PC-3 (cell line): ENCODE measurements around the gene LYZ. TPM values are rescaled to one million over a fixed set of nuclear protein-coding genes. Genes with fewer than 3 reads are reported as not detected.

ENCODE experiments used
- ATAC-seq: fragments of 200-7000 bp; cut with Tn5 transposase; 2 replicates; pipeline ENCODE4 v1.9.1; 2020; ENCODE audit warnings: mild to moderate bottlenecking, moderate library complexity
- Bru-seq: library from RNA; stranded (reverse); fragments of 400-500 nt; gene quantifications from one replicate; lab custom pipeline; 2021; lab: Mats Ljungman, UMichigan
- BruChase-seq, 2 experiments: library from RNA; stranded (reverse); fragments of 400-500 nt; gene quantifications; one replicate each; lab custom pipeline; 2021; lab: Mats Ljungman, UMichigan
- BruUV-seq: library from RNA; stranded (reverse); fragments of 400-500 nt; replicated peaks from 2 replicates; lab custom pipeline; 2021; lab: Mats Ljungman, UMichigan
- CTCF ChIA-PET: fragments of 300-600 bp; sonication (Branson Sonifier 250); formaldehyde crosslinking; loops from one replicate; lab custom pipeline; 2022; ENCODE audit warnings: antibody characterized with exemption; lab: Charles Lee
- POLR2A ChIA-PET: fragments of 300-600 bp; sonication (Branson Sonifier 250); formaldehyde crosslinking; loops from one replicate; lab custom pipeline; 2022; ENCODE audit warnings: antibody characterized with exemption; ENCODE audit not compliant: unreplicated experiment; lab: Charles Lee
- DNase-seq: peaks from one replicate; pipeline ENCODE4 v3.0.0-alpha.2; 2015
- H2AFZ ChIP-seq: fragments of 300-600 bp; sonication (generic); 2 replicates; pipeline ENCODE4 v1.6.0; 2016; ENCODE audit warnings: antibody characterized with exemption, low read length
- H3F3A ChIP-seq: fragments of 300-600 bp; sonication (generic); one replicate; pipeline ENCODE4 v1.6.0; 2017; ENCODE audit warnings: antibody characterized with exemption, low read length, control low read depth, mild to moderate bottlenecking; ENCODE audit not compliant: unreplicated experiment
- H3K27ac ChIP-seq: fragments of 300-600 bp; sonication (generic); 2 replicates; pipeline ENCODE4 v1.5.1; 2016; ENCODE audit warnings: mild to moderate bottlenecking, low read length
- H3K27me3 ChIP-seq: fragments of 300-600 bp; sonication (generic); 2 replicates; pipeline ENCODE4 v1.6.1; 2016; ENCODE audit warnings: low read length, mixed read lengths
- H3K36me3 ChIP-seq: fragments of 300-600 bp; sonication (generic); 2 replicates; pipeline ENCODE4 v1.6.1; 2016; ENCODE audit warnings: low read depth, mixed run types, low read length, mixed read lengths
- H3K4me1 ChIP-seq: fragments of 300-600 bp; sonication (generic); 2 replicates; pipeline ENCODE4 v1.5.1; 2016; ENCODE audit warnings: low read length; ENCODE audit not compliant: insufficient read depth
- H3K4me2 ChIP-seq: fragments of 300-600 bp; sonication (generic); 2 replicates; pipeline ENCODE4 v1.6.0; 2016; ENCODE audit warnings: low read length
- H3K4me3 ChIP-seq: fragments of 300-600 bp; sonication (generic); 2 replicates; pipeline ENCODE4 v1.5.1; 2016; ENCODE audit warnings: mild to moderate bottlenecking, low read length, mixed read lengths
- H3K79me2 ChIP-seq: fragments of 300-600 bp; sonication (generic); 2 replicates; pipeline ENCODE4 v1.6.1; 2017; ENCODE audit warnings: low read length, mixed read lengths
- H3K9ac ChIP-seq: fragments of 300-600 bp; sonication (generic); 2 replicates; pipeline ENCODE4 v1.6.0; 2016; ENCODE audit warnings: mild to moderate bottlenecking, low read length
- H3K9me2 ChIP-seq: fragments of 300-600 bp; sonication (generic); replicated peaks from 2 replicates; pipeline ENCODE4 v1.6.1; 2016; ENCODE audit warnings: mixed run types, low read length, mixed read lengths
- H3K9me3 ChIP-seq: fragments of 300-600 bp; sonication (generic); 2 replicates; pipeline ENCODE4 v1.6.1; 2016; ENCODE audit warnings: low read length, mixed read lengths
- H4K20me1 ChIP-seq: fragments of 300-600 bp; sonication (generic); 2 replicates; pipeline ENCODE4 v1.6.1; 2016; ENCODE audit warnings: low read length, mixed read lengths
- CTCF ChIP-seq: fragments of 300-600 bp; sonication (generic); conservative IDR thresholded peaks from 2 replicates; pipeline ENCODE4 v1.5.1; 2017; ENCODE audit warnings: antibody characterized with exemption, low read depth, mild to moderate bottlenecking, low read length
- EZH2 ChIP-seq: fragments of 300-600 bp; sonication (generic); IDR thresholded peaks from one replicate; pipeline ENCODE4 v1.6.1; 2017; ENCODE audit warnings: antibody characterized with exemption, mild to moderate bottlenecking, low read length; ENCODE audit not compliant: unreplicated experiment
- EZH2phosphoT487 ChIP-seq: fragments of 300-600 bp; sonication (generic); IDR thresholded peaks from 2 replicates; pipeline ENCODE4 v1.6.1; 2018; ENCODE audit warnings: mild to moderate bottlenecking, antibody characterized with exemption, low read length, borderline replicate concordance
- intact Hi-C: fragments of 100-400 bp; cut with micrococcal nuclease; formaldehyde crosslinking; loops from 2 replicates; pipeline ENCODE4 v1.9.0; 2023
- long read RNA-seq: library from polyadenylated mRNA; unstranded; transcript quantifications from one replicate; pipeline ENCODE4 v2.0.0, GENCODE V29; 2021; ENCODE audit not compliant: unreplicated experiment
- total RNA-seq: library from RNA; depleted of rRNA; stranded (reverse); fragments of >200 nt; gene quantifications from 2 replicates; pipeline ENCODE4 v1.2.3, GENCODE V29; 2014; rRNA removed

LYZ gene
- not detected in 2 replicates for total RNA-seq
- percentile 14 among the genes with signal in this experiment for Bru-seq, nascent RNA
- BruChase-seq, experiment 1, labeled RNA remaining after a 6-hour chase: percentile 45 among the genes with signal in this experiment
- percentile 50 among the genes with signal in this experiment for BruChase-seq, experiment 2, labeled RNA remaining after a 2-hour chase
- long read RNA-seq: 0 reads

DNA sequence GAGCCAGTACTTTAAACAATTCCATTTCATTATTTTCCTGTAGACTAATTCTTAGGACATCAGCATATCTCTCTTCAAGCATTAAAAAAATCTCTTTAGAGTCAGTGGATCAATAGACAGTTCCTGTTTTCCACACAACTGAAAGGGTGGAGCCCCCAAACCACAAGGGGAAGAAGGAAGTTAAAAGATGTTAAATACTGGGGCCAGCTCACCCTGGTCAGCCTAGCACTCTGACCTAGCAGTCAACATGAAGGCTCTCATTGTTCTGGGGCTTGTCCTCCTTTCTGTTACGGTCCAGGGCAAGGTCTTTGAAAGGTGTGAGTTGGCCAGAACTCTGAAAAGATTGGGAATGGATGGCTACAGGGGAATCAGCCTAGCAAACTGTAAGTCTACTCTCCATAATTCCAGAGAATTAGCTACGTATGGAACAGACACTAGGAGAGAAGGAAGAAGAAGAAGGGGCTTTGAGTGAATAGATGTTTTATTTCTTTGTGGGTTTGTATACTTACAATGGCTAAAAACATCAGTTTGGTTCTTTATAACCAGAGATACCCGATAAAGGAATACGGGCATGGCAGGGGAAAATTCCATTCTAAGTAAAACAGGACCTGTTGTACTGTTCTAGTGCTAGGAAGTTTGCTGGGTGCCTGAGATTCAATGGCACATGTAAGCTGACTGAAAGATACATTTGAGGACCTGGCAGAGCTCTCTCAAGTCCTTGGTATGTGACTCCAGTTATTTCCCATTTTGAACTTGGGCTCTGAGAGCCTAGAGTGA lies at the start of gene LYZ:
TSS of gene LYZ (plus strand) at position 220 of the 777 bp plus-strand sequence. CDS start at position 248, 28 bp downstream.
- no peaks in the 10 kb centered on the region for H3F3A ChIP-seq
- no peaks in the 10 kb centered on the region for H3K4me1 ChIP-seq
- H3K9me3 ChIP-seq: no peaks in the 10 kb centered on the region
- intact Hi-C loops: no loop called here
- TF ChIP-seq EZH2 (no peak), EZH2phosphoT487 (no peak), CTCF (no peak)
- H3K4me3 ChIP-seq: no peak within 1 kb of the TSS
- H2AFZ ChIP-seq: no peak within 1 kb of the TSS
- H3K9me2 ChIP-seq: no peaks in the 10 kb centered on the region
- H3K27me3 ChIP-seq: no peaks in the 10 kb centered on the region
- H3K4me2 ChIP-seq: no peak within 1 kb of the TSS
- no peaks in the 10 kb centered on the region for H4K20me1 ChIP-seq
- CTCF ChIA-PET: no interaction called here
- POLR2A ChIA-PET: no interaction called here
- DNase-seq (no peak), ATAC-seq (peak; percentile 51; the same call in 1 of the 2 replicates)
- H3K36me3 ChIP-seq: no peaks in the 10 kb centered on the region
- no peaks in the 10 kb centered on the region for H3K79me2 ChIP-seq
- H3K9ac ChIP-seq: no peak within 1 kb of the TSS
- no TSS peak for BruUV-seq
- H3K27ac ChIP-seq: no peak within 1 kb of the TSS

DNA sequence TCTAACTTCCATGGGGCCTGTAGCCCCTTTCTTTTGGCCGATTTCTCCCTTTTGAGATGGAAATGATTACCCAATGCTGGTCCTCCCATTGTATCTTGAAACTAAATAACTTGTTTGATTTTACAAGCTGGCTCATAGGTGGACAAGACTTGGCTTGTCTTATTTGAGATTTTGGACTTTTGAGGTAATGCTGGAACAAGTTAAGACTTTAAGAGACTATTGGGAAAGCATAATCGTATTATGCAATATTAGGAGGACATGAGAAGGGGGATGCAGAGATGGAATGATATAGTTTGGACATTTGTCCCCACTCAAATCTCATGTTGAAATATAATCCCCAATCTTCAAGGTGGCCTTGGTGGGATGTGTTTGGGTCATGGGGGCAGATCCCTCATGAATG lies 49.2 kb upstream of the LYZ start:
- H3K9ac ChIP-seq: no peak overlapping the region
- H3K4me2 ChIP-seq: no peak overlapping the region
- intact Hi-C loops: no loop called here
- H3F3A ChIP-seq: no peaks in the 10 kb centered on the region
- H3K79me2 ChIP-seq: no peaks in the 10 kb centered on the region
- POLR2A ChIA-PET: no interaction called here
- BruUV-seq: no TSS peak
- H3K27me3 ChIP-seq: 0 out of 2 replicates have a peak, but pooled peaks cover 3% of the 10 kb centered on the region
- ATAC-seq (no peak), DNase-seq (no peak)
- CTCF ChIA-PET: no interaction called here
- H3K36me3 ChIP-seq: no peaks in the 10 kb centered on the region
- H4K20me1 ChIP-seq: no peaks in the 10 kb centered on the region
- H3K4me3 ChIP-seq: no peak overlapping the region
- H3K4me1 ChIP-seq: no peaks in the 10 kb centered on the region
- H3K27ac ChIP-seq: no peak overlapping the region
- no peak overlapping the region for H2AFZ ChIP-seq
- H3K9me3 ChIP-seq: 0 out of 2 replicates have a peak, but pooled peaks cover 1% of the 10 kb centered on the region
- TF ChIP-seq EZH2 (no peak), EZH2phosphoT487 (no peak), CTCF (no peak)
- H3K9me2 ChIP-seq: no peaks in the 10 kb centered on the region

DNA sequence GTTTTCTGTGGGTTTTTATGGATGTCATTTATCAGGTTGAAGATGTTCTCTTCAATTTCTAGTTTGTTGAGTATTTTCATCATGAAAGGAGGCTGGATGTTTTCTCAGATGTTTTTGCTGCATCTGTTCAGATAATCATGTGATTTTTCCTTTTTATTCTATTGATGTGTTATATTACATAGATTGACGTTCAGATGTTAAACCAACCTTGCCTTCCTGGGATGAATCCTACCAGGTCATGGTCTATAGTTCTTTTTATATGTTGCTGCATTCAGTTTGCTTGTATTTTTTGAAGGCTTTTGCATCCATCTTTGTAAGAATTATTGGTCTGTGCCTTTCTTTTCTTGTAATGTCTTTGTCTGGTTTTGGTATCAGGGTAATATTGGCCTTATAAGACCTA lies 43.9 kb upstream of the LYZ start:
- CTCF ChIA-PET: no interaction called here
- no peak for ATAC-seq

More for the DNA sequence above, 43.9 kb upstream of the LYZ start:
- Histone ChIP-seq H3K9me2 (no peaks in the 10 kb centered on the region), H3K9ac (no peak overlapping the region), H3K4me1 (no peaks in the 10 kb centered on the region), H3K79me2 (no peaks in the 10 kb centered on the region), H3K9me3 (peaks cover 13% of the 10 kb centered on the region), H3K27ac (no peak overlapping the region), H3K4me2 (no peak overlapping the region), H3F3A (no peaks in the 10 kb centered on the region), H3K4me3 (no peak overlapping the region), H4K20me1 (no peaks in the 10 kb centered on the region), H3K27me3 (no peaks in the 10 kb centered on the region), H3K36me3 (no peaks in the 10 kb centered on the region), H2AFZ (no peak overlapping the region)
- intact Hi-C loops: no loop called here
- DNase-seq: no peak
- TF ChIP-seq EZH2phosphoT487 (no peak), EZH2 (no peak), CTCF (no peak)
- BruUV-seq: no TSS peak
- POLR2A ChIA-PET: interaction anchor here (0.6 kb wide), 1 partner anchor 497 kb away, joined by 3 read pairs; no protein-coding TSS in a partner anchor
